ENCODE data around the gene RTL5. TPM values are rescaled to one million over a fixed set of nuclear protein-coding genes. Genes with fewer than 3 reads are reported as not detected.

Gene RTL5
- total RNA-seq, 1 experiment from 2014 or later = not detected

DNA sequence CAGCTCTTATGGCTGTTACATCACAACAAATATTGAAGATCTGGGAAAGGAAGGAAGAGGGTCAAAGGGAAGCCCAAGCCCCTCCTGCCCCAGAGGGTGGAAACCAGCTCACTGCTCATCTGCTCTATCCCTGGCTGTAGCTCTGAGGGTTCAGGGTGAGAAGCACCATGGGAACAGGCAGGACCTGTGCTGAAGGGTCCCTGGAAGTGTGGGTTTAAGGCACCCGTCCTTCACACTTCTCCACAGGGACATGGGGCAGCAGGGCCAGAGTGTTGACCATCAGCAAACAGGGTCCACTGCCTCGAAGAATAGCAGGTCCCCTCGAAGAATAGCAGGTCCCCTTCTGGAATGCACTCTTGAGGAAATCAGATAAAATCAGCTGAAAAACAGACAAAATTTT is 4.4 kb downstream of the RTL5 start:
- intact Hi-C loops (cut with micrococcal nuclease; ENCODE audit: unreplicated experiment) = loop anchor here (5.0 kb wide), 2 partner anchors 110 to 270 kb away; no protein-coding TSS in a partner anchor
- POLR2A ChIA-PET (ENCODE audit: unreplicated experiment) = no interaction called here
- CTCF ChIA-PET = no interaction called here

DNA sequence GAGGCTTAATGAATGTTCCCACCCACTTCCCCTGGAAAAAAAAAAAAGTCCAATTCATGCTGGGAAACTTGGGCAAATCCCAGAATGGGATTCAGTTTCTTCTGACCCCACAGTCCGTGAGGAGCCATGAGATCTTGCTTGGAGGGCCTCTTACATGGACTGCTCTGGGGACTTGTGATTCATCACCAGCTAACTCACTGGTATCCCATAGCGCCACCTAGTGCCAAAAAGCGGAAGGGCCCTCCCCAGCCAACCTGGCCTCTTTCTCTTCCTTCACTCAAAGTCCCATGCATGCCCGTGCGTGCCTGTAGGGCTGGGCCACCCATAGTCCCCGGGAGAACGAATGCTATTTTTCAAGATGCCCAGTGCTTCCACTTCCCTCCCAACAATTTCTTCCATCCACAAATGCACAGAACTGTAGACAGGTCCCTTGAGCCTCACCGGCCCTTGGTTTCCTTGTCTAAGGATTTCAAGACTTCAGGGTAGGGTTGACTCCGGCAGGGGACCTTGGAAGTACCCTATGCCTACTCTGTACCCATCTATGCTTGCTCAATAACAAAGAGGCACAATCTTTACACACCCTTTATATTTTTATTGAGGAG is 5.1 kb downstream of the RTL5 start:
- H3K4me3 ChIP-seq = no peak overlapping the region
- H3K79me2 ChIP-seq (ENCODE audit: low read depth) = no peaks in the 10 kb centered on the region
- H3K9me3 ChIP-seq (ENCODE audit: insufficient read depth, low read depth) = no peaks in the 10 kb centered on the region
- no peaks in the 10 kb centered on the region for H3K9me2 ChIP-seq (ENCODE audit: insufficient read depth)
- no peak for TF ChIP-seq EZH2 (IDR thresholded peaks at IDR 0.05; ENCODE audit: low read depth)
- peak; percentile 81 for TF ChIP-seq CTCF (conservative IDR thresholded peaks at IDR 0.05)
- ChIA-PET CTCF (interaction anchor here (0.7 kb wide), 1 partner anchor 127 kb away, joined by 4 read pairs; no protein-coding TSS in a partner anchor), POLR2A (ENCODE audit: unreplicated experiment) (no interaction called here)
- no peaks in the 10 kb centered on the region for H3F3A ChIP-seq (ENCODE audit: insufficient read depth, low read depth)
- no peak overlapping the region for H3K27ac ChIP-seq
- H3K27me3 ChIP-seq (ENCODE audit: insufficient read depth, low read depth) = peaks cover 17% of the 10 kb centered on the region; the same call in 1 of the 2 replicates
- no peak overlapping the region for H3K4me2 ChIP-seq
- no peaks in the 10 kb centered on the region for H3K36me3 ChIP-seq (ENCODE audit: low read depth)
- BruUV-seq (replicated peaks) = no TSS peak
- H4K20me1 ChIP-seq (ENCODE audit: insufficient read depth) = no peaks in the 10 kb centered on the region
- no peaks in the 10 kb centered on the region for H3K4me1 ChIP-seq (replicated peaks; ENCODE audit: insufficient read depth)
- intact Hi-C loops (cut with micrococcal nuclease; ENCODE audit: unreplicated experiment) = loop anchor here (1.0 to 5.0 kb wide), 3 partner anchors 109 to 269 kb away; no protein-coding TSS in a partner anchor
- H2AFZ ChIP-seq = no peak overlapping the region
- peak in 1 of 2 experiments; percentile 73 for DNase-seq

More for the DNA sequence above, 4.4 kb downstream of the RTL5 start:
- Histone ChIP-seq H3K4me3 (no peak overlapping the region), H3K27ac (no peak overlapping the region), H3K4me2 (no peak overlapping the region), H3K27me3 (ENCODE audit: insufficient read depth, low read depth) (peaks cover 20% of the 10 kb centered on the region; the same call in 1 of the 2 replicates), H2AFZ (no peak overlapping the region), H4K20me1 (ENCODE audit: insufficient read depth) (no peaks in the 10 kb centered on the region), H3F3A (ENCODE audit: insufficient read depth, low read depth) (no peaks in the 10 kb centered on the region), H3K9me3 (ENCODE audit: insufficient read depth, low read depth) (no peaks in the 10 kb centered on the region), H3K79me2 (ENCODE audit: low read depth) (no peaks in the 10 kb centered on the region), H3K9me2 (ENCODE audit: insufficient read depth) (no peaks in the 10 kb centered on the region), H3K4me1 (replicated peaks; ENCODE audit: insufficient read depth) (no peaks in the 10 kb centered on the region), H3K36me3 (ENCODE audit: low read depth) (no peaks in the 10 kb centered on the region)
- no peak for DNase-seq
- TF ChIP-seq CTCF (conservative IDR thresholded peaks at IDR 0.05) (no peak), EZH2 (IDR thresholded peaks at IDR 0.05; ENCODE audit: low read depth) (no peak)
- no TSS peak for BruUV-seq (replicated peaks)

- Histone ChIP-seq H3K9me2 (ENCODE audit: insufficient read depth) (no peaks in the 10 kb centered on the region), H3K36me3 (ENCODE audit: low read depth) (no peaks in the 10 kb centered on the region), H3F3A (ENCODE audit: insufficient read depth, low read depth) (no peaks in the 10 kb centered on the region), H4K20me1 (ENCODE audit: insufficient read depth) (no peaks in the 10 kb centered on the region), H3K9me3 (ENCODE audit: insufficient read depth, low read depth) (no peaks in the 10 kb centered on the region), H2AFZ (no peak overlapping the region), H3K27ac (no peak overlapping the region), H3K4me2 (no peak overlapping the region), H3K4me1 (replicated peaks; ENCODE audit: insufficient read depth) (no peaks in the 10 kb centered on the region), H3K79me2 (ENCODE audit: low read depth) (no peaks in the 10 kb centered on the region), H3K4me3 (no peak overlapping the region), H3K27me3 (ENCODE audit: insufficient read depth, low read depth) (peaks cover 17% of the 10 kb centered on the region; the same call in 1 of the 2 replicates)
- POLR2A ChIA-PET (ENCODE audit: unreplicated experiment) = no interaction called here
- intact Hi-C loops (cut with micrococcal nuclease; ENCODE audit: unreplicated experiment) = loop anchor here (1.0 to 5.0 kb wide), 3 partner anchors 109 to 269 kb away; no protein-coding TSS in a partner anchor
- no peak for DNase-seq
- CTCF ChIA-PET = no interaction called here
- BruUV-seq (replicated peaks) = no TSS peak
- no peak for TF ChIP-seq CTCF (conservative IDR thresholded peaks at IDR 0.05)
- TF ChIP-seq EZH2 (IDR thresholded peaks at IDR 0.05; ENCODE audit: low read depth) = no peak
Measured at GRCh38 chrX:72126048-72126415, 5.7 kb downstream of the RTL5 start.

All from PC-9 (cell line).